Stimulated activated CD8-positive, alpha-beta memory T cell treated with anti-CD3 and anti-CD28 coated beads, Interleukin-2, amount 100 ng/mL, for 1 hour (primary cell): ENCODE results near the gene PALLD.

Experiments
- DNase-seq, 2 donors: peaks; one replicate each; pipeline ENCODE4 v3.0.0-alpha.2; 2020; ENCODE audit warnings: low read depth in 2 of 2

PALLD gene

DNA sequence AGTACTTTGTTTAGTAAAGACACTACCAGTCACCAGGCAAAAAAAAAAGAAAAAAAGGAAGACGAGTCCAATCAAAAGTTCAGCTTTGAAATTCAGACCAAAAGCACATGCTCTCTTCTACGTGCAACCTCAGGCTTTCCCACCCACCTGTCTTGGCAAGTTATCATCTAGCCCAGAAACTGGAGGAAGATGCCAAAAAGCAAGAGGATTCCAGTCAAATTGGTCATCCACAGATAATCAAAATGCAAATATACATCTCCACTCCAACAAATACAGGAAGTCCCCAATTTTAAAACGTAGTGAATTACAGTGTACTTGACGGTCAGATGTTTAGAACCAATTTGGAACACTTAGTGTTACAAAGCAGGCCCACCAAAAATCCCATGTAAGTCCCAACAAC, 96.5 kb downstream of the PALLD start:
- DNase-seq: no peak

DNA sequence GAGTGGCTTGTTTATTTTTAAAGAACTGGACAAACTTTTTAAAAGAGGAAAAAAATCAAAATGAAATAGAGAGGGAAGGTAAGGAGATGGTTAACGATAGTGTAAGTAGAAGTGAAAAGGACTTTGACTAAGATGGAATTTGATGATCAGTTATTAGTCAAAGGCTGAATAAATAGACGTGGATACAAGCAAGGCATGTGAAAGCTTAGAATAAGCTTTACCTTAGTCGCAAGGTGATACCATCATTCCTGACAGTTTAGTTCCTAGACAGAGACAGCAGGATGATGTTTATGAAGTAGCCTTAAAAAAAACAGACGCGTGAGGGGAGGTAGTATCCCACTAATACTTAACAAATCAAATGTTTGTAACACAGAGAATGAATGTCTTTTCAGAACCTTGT, 97.3 kb downstream of the PALLD start:
- no peak for DNase-seq

- no peak for DNase-seq
Observed at GRCh38 chr4:168598191-168598590, 101.3 kb downstream of the PALLD start.

DNA sequence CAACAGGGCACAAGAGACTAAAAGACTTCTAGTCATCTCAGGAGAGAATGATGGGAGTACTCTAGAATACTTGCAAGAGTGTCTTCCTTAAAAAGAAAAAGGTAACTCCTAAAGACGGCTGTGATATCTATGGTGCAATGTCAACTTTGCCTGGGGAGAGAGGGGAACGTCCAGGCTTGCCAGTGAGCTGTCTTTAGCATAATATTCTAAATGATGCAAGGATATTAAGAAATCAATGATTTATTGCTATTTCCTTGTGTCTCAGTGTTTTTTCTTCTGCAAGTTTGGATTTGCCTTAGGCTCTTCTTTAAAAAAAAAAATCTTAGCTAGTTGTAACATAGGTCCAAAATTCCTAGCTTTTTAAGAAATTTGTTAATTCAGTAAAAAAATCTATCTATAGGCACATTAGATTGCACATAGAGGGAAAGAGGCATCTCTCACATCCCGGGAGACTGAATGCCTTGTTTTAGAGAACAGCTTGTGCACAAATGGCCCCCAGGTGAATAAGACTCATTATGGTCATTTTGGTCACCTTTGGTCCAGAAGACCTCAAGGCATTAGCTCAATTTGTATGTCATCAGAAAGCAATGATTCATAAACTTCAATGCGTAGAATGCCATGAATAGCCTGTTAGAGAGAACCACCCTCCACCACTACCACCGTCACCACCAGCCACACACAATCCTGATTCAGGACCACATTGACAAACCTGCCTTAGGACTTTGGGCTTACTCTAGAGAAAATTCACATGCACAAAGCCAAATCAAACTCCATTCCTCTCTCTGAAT, 104.1 kb downstream of the PALLD start:
- DNase-seq: no peak

DNA sequence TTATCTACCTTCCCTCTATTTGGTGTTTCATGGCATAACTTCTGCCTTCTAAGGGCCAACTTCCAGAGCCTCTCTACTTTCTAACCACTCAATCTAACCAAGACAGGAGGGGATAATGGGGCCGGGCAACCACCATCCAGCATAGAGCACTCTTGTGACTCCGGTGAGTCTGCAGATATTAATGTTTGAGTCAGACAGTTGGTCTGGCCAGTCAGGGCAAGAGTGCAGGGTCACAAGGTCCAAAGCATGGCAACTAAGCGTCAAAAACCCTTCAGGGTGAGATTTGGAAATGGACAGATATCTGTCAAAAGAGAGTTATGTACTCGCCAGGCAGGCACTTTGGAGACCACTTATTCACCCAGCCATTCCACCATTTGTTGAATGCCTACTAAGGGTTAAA, 105.0 kb downstream of the PALLD start:
- DNase-seq: no peak

- no peak for DNase-seq
Observed at GRCh38 chr4:168604496-168605373, 107.9 kb downstream of the PALLD start.

DNA sequence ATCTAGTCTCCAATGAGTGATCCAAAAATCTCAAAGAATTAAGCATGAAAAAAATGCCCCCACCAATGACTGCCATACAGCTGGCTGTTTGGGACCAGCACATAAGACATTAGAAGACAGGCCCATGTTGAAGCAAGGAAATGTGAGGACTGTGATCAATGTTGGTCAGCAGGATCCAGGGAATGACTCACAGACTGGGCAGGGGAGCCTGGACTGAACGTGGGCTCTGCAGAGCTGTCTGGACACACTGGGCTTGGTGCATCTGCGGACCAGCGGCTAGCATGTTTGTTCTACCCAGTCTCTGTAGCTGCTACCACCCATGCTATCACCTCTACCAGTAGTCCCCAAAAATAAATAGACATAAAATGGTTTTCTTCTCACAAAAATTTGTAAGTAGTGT, 108.6 kb downstream of the PALLD start:
- no peak for DNase-seq

GRCh38 chr4:168607215-168607614, 110.4 kb downstream of the PALLD start:
- no peak for DNase-seq

DNA sequence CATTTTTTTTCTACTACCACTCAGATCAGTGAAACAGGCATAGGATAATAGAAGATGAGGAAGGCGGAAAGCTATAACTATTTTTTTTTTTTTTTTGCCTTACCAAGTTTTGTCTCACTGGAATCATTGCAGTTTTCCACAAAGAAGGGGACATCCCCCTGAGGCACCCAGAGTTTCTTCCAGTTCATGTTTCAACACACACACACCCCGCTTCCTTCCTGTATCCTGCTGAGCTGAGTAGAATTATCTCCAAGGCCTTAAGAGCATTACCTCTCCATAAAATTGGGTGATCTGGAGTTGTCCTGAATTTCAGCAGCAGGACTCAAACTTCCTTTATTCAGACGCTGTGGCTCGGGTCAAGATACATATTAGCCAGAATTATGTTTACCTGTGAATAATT, 111.9 kb downstream of the PALLD start:
- no peak for DNase-seq

DNA sequence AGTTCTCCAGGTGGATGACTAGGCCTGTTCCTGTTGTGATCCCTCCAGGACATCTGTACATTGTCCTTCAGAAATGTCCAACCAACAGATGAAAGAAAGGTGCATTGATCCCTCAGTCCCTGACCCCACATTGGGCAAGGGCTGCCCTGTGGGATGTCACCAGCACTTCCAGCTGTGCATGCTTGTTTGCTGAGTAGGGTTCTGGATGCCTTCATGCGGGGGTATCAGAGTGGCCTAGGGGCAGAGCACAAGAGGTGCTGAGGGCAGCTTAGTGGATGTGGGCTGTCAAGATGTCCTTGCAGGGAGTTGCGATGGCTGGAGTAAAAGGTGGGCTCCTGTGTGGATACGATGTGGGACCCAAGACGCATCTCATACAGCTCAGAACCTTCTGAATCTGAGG, 112.5 kb downstream of the PALLD start:
- no peak for DNase-seq

- no peak for DNase-seq
Observed at GRCh38 chr4:168610911-168611530, 114.2 kb downstream of the PALLD start.

- no peak for DNase-seq
Observed at GRCh38 chr4:168612450-168613135, 115.7 kb downstream of the PALLD start.

DNA sequence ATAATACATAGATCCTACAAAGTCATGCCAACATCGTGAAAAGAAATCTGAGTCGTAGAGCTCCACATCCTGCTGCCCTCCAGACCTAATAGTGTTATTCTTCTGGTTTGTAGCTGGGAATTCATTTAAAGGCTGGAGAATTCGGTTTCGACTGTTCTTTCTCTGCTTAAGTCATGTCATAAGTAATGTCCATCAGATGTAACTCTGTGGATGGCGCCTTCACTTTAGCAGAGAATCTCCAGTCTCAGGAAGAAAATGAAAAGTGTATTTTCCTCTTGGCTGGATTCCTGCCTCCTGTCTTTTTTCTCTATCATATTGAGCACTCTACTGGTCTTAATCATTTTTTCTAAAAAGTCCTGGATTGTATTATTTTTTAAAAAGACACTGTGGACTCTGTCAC, 117.0 kb downstream of the PALLD start:
- no peak for DNase-seq

DNA sequence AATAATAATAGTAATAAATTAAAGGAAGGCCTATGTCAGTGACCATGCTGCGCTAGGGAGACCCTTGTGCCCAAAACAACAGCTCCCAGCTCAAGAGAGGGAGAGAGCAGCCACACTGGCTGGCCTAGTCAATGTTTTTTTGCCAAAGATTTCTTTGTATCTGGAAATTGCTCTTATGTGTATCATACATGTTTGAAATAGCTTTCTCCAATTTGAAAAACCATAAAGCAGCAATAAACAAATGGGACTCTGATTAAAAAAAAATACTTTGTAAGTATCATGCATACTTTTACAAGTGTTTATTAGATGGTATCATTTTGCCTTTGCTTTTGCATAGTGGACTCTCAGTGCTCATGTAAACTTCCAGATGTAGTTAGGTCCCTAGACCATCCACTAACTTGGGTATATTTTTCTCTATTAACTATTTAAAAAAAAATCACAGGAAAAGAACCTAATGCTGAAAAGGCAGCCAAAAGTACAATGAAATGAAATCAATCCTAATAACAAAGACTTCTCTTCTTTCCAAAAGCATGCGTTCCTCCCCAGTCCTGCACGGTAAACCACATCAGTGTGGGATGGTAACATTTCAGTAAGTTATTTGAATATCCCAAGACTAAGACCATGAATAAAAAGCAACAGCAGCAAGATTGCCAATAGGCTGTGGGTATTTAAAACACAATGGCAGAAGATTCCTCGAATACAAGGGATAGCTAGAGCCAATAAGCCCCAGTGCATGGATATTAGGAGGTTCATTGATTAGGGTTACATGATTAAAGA, 117.6 kb downstream of the PALLD start:
- DNase-seq: no peak

GRCh38 chr4:168615294-168616065, 118.6 kb downstream of the PALLD start:
- no peak for DNase-seq

DNA sequence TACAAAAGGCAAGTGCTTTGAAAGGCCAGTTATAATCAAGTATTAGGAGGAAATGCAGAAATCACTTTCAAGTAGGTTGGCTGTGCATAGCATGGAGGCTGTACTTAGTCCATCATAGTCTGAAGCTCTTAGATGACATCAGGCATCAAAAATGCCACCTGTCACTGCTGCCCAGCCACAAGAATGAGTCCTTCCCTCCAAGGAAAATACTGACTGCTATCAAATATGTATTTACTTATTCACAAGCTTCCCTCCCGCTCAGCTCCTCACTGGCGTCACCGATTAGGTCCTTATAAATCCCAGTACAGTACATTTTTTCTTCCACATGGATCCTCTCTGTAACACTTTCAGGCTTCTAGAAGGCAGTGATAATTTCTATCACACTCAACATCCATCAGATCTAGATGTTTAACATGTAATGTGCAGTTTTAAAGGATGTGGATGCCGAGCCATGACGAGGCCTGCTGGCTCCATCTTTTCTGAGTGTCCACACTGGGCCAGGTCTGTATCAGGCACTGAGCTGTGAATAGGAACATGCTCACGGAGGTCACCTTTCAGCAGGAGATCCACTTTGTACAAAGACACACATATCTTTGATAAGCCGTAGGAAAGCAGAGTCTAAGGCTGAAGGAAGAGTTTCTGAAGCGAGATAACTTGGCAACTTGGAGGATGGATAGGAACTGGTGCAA, 121.9 kb downstream of the PALLD start:
- DNase-seq: no peak

- no peak for DNase-seq
Observed at GRCh38 chr4:168619266-168619631, 122.4 kb downstream of the PALLD start.

DNA sequence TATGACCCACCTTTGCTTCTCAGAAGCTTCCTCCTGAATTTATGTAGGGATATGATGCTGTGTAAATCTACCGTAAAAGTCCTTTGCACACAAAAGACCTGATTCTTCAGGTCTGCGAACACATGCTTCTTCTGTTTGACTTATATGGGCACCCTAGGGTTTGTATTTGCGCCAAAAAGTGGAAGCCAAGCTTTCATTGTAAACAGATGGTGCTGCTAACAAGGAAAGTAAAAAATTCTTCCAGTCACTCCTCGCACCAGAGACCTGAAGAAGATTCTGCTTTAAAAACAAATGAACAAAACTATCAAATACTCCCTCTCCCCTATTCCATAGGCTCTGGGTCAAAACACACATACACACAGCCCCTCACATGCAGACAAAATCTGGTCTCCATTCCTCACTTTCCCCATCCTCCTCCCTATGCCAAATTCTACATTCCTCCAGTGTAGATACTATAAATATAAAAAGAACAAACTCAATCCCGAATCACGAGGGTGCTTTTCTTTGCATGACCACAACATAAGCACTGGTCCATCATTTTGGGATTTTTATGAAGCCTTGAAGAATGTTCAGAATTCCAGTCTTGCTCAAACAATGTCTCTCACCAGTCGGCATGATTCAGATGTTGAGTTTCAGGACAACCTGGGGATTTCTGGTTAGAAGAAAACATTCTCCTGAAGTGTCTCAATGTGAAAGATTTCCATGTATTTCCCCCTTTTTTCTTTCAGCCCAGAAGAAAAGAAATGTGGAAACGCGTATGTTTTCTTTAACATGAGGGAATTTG, 125.1 kb downstream of the PALLD start:
- no peak for DNase-seq

- no peak for DNase-seq
Observed at GRCh38 chr4:168622600-168622999, 125.7 kb downstream of the PALLD start.
